Heart left ventricle (tissue), 16 donors: ENCODE data around the gene SNORC. TPM values are rescaled to one million over a fixed set of nuclear protein-coding genes. Genes with fewer than 3 reads are reported as not detected.

Experiments used
- ATAC-seq, 4 donors: fragments of 200-7000 bp; cut with Tn5 transposase; one replicate each; pipeline ENCODE4 v1.9.1; 2020 to 2022; ENCODE audit warnings: moderate library complexity in 4 of 4, mild to moderate bottlenecking in 3 of 4, moderate number of reproducible peaks in 1 of 4
- DNase-seq, 5 donors: peaks; one replicate each; pipeline ENCODE4 v3.0.0-alpha.2; 2020
- H3K27ac ChIP-seq, 12 donors: fragments of 200-600 bp; sonication (generic) in 4 of 12; one replicate each; pipeline versions ENCODE4 v1.5.0 to v1.8.0; 2016 to 2022; ENCODE audit warnings: mild to moderate bottlenecking in 2 of 12
- H3K27me3 ChIP-seq, 9 donors: fragments of 200-600 bp; sonication (generic) in 2 of 9; one replicate each; pipeline versions ENCODE4 v1.5.1 to v1.8.0; 2016 to 2022; ENCODE audit warnings: mild to moderate bottlenecking in 3 of 9
- H3K36me3 ChIP-seq, 9 donors: fragments of 200-600 bp; sonication (generic) in 2 of 9; one replicate each; pipeline versions ENCODE4 v1.5.0 to v1.8.0; 2018 to 2022; ENCODE audit warnings: mild to moderate bottlenecking in 2 of 9
- H3K4me1 ChIP-seq, 12 donors: fragments of 200-600 bp; sonication (generic) in 4 of 12; one replicate each; pipeline versions ENCODE4 v1.5.0 to v1.8.0; 2016 to 2022; ENCODE audit warnings: mild to moderate bottlenecking in 3 of 12
- H3K4me3 ChIP-seq, 12 donors: fragments of 200-600 bp; sonication (generic) in 4 of 12; one replicate each; pipeline versions ENCODE4 v1.5.0 to v1.8.0; 2017 to 2022; ENCODE audit warnings: mild to moderate bottlenecking in 9 of 12, moderate library complexity in 4 of 12
- H3K9me3 ChIP-seq, 12 donors: fragments of 200-600 bp; sonication (generic) in 4 of 12; one replicate each; pipeline versions ENCODE4 v1.5.0 to v1.8.0; 2016 to 2022; ENCODE audit warnings: mild to moderate bottlenecking in 1 of 12
- CTCF ChIP-seq, 12 donors: fragments of 200-600 bp; sonication (generic) in 4 of 12; IDR thresholded peaks; one replicate each; pipeline versions ENCODE4 v1.5.0 to v1.8.0; 2018 to 2022; ENCODE audit warnings: antibody characterized with exemption in 12 of 12, mild to moderate bottlenecking in 5 of 12
- POLR2A ChIP-seq, 2 donors: fragments of 450-650 bp; IDR thresholded peaks; one replicate each; pipeline ENCODE4 v1.6.1; 2017; ENCODE audit warnings: antibody characterized with exemption in 2 of 2, mild to moderate bottlenecking in 2 of 2, moderate library complexity in 2 of 2
- WGBS, 4 donors: extraction: QIAGEN DNeasy Blood & Tissue Kit in 2 of 4; methylation state at CpG; one replicate each; pipeline versions ENCODE4 v1.1.5 to v1.1.7; 2013 to 2018; 5-methylcytosine and 5-hydroxymethylcytosine counted together
- intact Hi-C, 10 donors: fragments of 100-400 bp; cut with DNase I; formaldehyde crosslinking; loops; one replicate each; pipeline versions ENCODE4 v1.11.1 to v1.14.2; 2022
- polyA plus RNA-seq, 2 donors: library from polyadenylated mRNA; stranded (reverse); fragments of 200-250 nt; gene quantifications; one replicate each; pipeline ENCODE4 v1.2.3, GENCODE V29; 2013
- total RNA-seq, 9 donors: library from RNA; depleted of rRNA in 2 of 9; stranded (reverse); fragments of >200 nt in 2 of 9; fragmentation: NEBNext Ultra II Directional in 3 of 9; extraction: Animal tissue kit (Norgen Biotek cat#: 25700) in 3 of 9; gene quantifications; one replicate each; pipeline versions ENCODE4 v1.1.0 to v1.2.4, GENCODE V29; 2016 to 2023
- donor health status: ischemic (EF 13 %, LVEDD 7.1; RV severe dilation, severe dysfunction).
- donor health status: healthy with polysubstance abuse.
- donor health status: DM: no; HTN: yes; CAD: no.
- donor health status: DM: no; HTN: no; CAD: no.
- donor health status: ischemic (EF 25% LVEDD 6.9; RV normal size, moderate dysfunction).
- donor health status: ischemic (EF 25% LVEDD 5.7; RV mildly dilated, moderate dysfunction).
- donor health status: healthy.
- donor health status: DM: yes; HTN: yes; CAD: no.
- donor health status: ischemic (EF 35%, LVEDD 5.7; RV mildly dilated, moderate dysfunction).
- donor health status: nonischemic (EF 11% LVEDD 7.7; RV severe dilation, severe dysfunction).
- donor health status: DM: yes; HTN: yes; CAD: no.
- donor health status: PGD.
- donor health status: ischemic (EF 29% LVEDD 5.4; RV normal size, mild dysfunction).
- donor health status: nonischemic (EF 23%, LVEDD 6.1; RV moderate dilation, normal function).

The SNORC gene
- total and polyA plus RNA-seq, 11 donors: 0.38 to 2.9 (median 0.74) TPM

- 92 to 94% (median 93%) methylated on average over 18 to 22 of the region's 22 CpGs for WGBS, 4 donors
- Histone ChIP-seq H3K9me3 (no peaks in the 10 kb centered on the region), H3K27me3 (peaks cover 6 to 24% (median 14%) of the 10 kb centered on the region in 9 donors), H3K4me1 (peaks cover 0 to 16% (median 6%) of the 10 kb centered on the region in 12 donors), H3K36me3 (no peaks in the 10 kb centered on the region), H3K4me3 (no peak overlapping the region), H3K27ac (no peak overlapping the region)
- intact Hi-C loops: no loop called here
- no peak for TF ChIP-seq POLR2A (IDR thresholded peaks at IDR 0.05)
- no peak for TF ChIP-seq CTCF (IDR thresholded peaks at IDR 0.05)
- ATAC-seq (peak in 1 of 4 donors; percentile 13), DNase-seq (no peak)
These were observed 2.0 kb downstream of the SNORC start for GRCh38 chr2:232871835-232872736.

DNA sequence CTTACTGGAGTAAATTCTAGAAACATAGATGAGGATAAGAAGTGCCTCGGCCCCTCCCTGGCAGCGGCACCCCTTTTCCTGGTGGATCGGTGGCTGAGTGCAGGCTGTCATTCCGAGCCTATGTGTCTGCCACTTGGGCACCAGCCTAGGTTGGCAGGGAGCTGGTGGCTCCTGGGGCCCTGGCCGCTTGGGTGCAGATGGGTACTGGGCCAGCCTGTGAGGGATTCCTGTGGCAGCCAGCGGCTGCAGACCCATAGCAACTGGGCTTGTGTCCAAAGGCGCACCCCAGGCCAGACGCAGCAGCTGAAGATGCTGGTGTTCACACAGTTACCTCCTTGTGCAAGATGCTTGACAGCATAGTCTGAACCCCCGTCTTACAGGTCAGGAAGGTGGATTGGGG lies 2.8 kb downstream of the SNORC start:
- 91 to 95% (median 94%) methylated on average over 9 of the region's 9 CpGs for WGBS, 4 donors
- ATAC-seq (no peak), DNase-seq (no peak)
- Histone ChIP-seq H3K4me1 (peaks cover 0 to 17% (median 6%) of the 10 kb centered on the region in 12 donors), H3K4me3 (no peak overlapping the region), H3K36me3 (no peaks in the 10 kb centered on the region), H3K27ac (no peak overlapping the region), H3K9me3 (no peaks in the 10 kb centered on the region), H3K27me3 (peaks cover 6 to 30% (median 14%) of the 10 kb centered on the region in 9 donors)
- intact Hi-C loops: no loop called here
- TF ChIP-seq CTCF (IDR thresholded peaks at IDR 0.05): no peak
- TF ChIP-seq POLR2A (IDR thresholded peaks at IDR 0.05): no peak

DNA sequence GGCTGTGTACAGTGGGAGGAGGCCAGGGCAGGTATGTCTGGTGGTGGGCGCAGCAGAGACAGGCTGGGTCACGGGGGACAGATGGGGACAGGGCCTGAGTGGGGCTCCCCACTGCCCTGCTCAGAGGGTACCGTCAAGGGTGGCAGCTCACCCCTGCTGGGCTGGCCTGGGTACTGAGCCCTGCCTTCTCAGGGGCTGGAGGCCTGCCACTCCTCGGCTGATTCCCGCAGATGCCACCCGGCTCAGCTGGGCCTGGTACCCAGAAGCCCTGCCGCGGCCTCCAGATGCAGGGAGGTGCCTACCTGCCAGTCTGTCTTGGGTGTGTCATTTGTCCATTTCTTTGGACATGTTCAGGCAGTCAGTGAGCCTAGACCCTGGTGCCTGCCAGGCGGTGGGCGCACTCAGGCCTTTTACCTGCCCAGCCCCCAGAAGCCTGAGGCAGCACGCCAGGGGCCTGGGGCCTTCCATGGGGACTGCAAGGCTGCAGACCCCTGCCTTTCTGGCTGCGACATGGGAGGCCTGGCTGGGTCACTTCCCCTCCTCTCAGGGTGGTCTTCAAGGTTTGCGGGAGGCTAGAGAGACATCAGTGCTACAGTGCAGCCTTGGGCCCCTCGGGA lies 3.3 kb downstream of the SNORC start:
- TF ChIP-seq POLR2A (IDR thresholded peaks at IDR 0.05) (no peak), CTCF (IDR thresholded peaks at IDR 0.05) (no peak)
- Histone ChIP-seq H3K4me1 (peaks cover 0 to 17% (median 6%) of the 10 kb centered on the region in 12 donors), H3K9me3 (no peaks in the 10 kb centered on the region), H3K36me3 (no peaks in the 10 kb centered on the region), H3K4me3 (no peak overlapping the region), H3K27ac (no peak overlapping the region), H3K27me3 (peaks cover 6 to 30% (median 14%) of the 10 kb centered on the region in 9 donors)
- DNase-seq (no peak), ATAC-seq (peak in 1 of 4 donors; percentile 4)
- intact Hi-C loops: no loop called here
- 95 to 98% (median 96%) methylated on average over 9 to 14 of the region's 14 CpGs for WGBS, 4 donors
